CMK (cell line): ENCODE results near the gene CYTH3.
"Not testable (repeated sequence)": the region's sequence is repeated elsewhere in the genome, so short reads cannot be mapped to it uniquely, and the experiment has no call there.

Experiments
- DNase-seq: peaks from one replicate; pipeline ENCODE4 v3.0.0-alpha.2; 2010; ENCODE audit warnings: low read depth

Gene CYTH3

GRCh38 chr7:6193709-6194108 lies 78.7 kb downstream of the CYTH3 start:
- DNase-seq, result no peak

- not testable (repeated sequence) for DNase-seq
Observed at GRCh38 chr7:6190563-6190962, 81.9 kb downstream of the CYTH3 start.

GRCh38 chr7:6188389-6188788 lies 84.0 kb downstream of the CYTH3 start:
- no peak for DNase-seq

GRCh38 chr7:6186577-6186976 lies 85.8 kb downstream of the CYTH3 start:
- no peak for DNase-seq

- DNase-seq, result no peak
Observed at GRCh38 chr7:6182993-6183392, 89.4 kb downstream of the CYTH3 start.

- no peak for DNase-seq
Observed at GRCh38 chr7:6181136-6181535, 91.3 kb downstream of the CYTH3 start.

GRCh38 chr7:6180344-6180725 lies 92.1 kb downstream of the CYTH3 start:
- no peak for DNase-seq

GRCh38 chr7:6179620-6180343 lies 92.6 kb downstream of the CYTH3 start:
- DNase-seq, result no peak

- no peak for DNase-seq
Observed at GRCh38 chr7:6178298-6179029, 94.0 kb downstream of the CYTH3 start.

GRCh38 chr7:6175645-6176044 lies 96.8 kb downstream of the CYTH3 start:
- DNase-seq, result no peak

GRCh38 chr7:6172910-6173295 lies 99.5 kb downstream of the CYTH3 start:
- DNase-seq, result no peak

GRCh38 chr7:6172224-6172909 lies 100.1 kb downstream of the CYTH3 start:
- no peak for DNase-seq

GRCh38 chr7:6171532-6172223 lies 100.7 kb downstream of the CYTH3 start:
- DNase-seq, result no peak

GRCh38 chr7:6170571-6171531 lies 101.6 kb downstream of the CYTH3 start:
- no peak for DNase-seq

GRCh38 chr7:6169805-6170520 lies 102.5 kb downstream of the CYTH3 start:
- DNase-seq, result no peak

GRCh38 chr7:6168477-6168868 lies 104.0 kb downstream of the CYTH3 start:
- DNase-seq, result no peak

GRCh38 chr7:6167587-6168476 lies 104.6 kb downstream of the CYTH3 start:
- DNase-seq, result no peak

GRCh38 chr7:6167004-6167551 lies 105.3 kb downstream of the CYTH3 start:
- no peak for DNase-seq

GRCh38 chr7:6166443-6166891 lies 106.0 kb downstream of the CYTH3 start:
- DNase-seq, result no peak
